ENCODE measurements around the gene SERPINH1.
"Not testable (repeated sequence)": the region's sequence is repeated elsewhere in the genome, so short reads cannot be mapped to it uniquely, and the experiment has no call there.

The SERPINH1 gene

GRCh38 chr11:75578977-75579376, 16.9 kb downstream of the SERPINH1 start:
- DNase-seq = peak; percentile 10 to 40

GRCh38 chr11:75579841-75580240, 17.8 kb downstream of the SERPINH1 start:
- DNase-seq = no peak

GRCh38 chr11:75582506-75582894, 20.4 kb downstream of the SERPINH1 start:
- no peak for DNase-seq

GRCh38 chr11:75582895-75583717, 21.1 kb downstream of the SERPINH1 start:
- peak; percentile 28 to 69 for DNase-seq

- DNase-seq = peak in 1 of 2 experiments; percentile 24
Observed at GRCh38 chr11:75583718-75584658, 21.9 kb downstream of the SERPINH1 start.

GRCh38 chr11:75584659-75585292, 22.7 kb downstream of the SERPINH1 start:
- not testable (repeated sequence) for DNase-seq

- no peak for DNase-seq
Observed at GRCh38 chr11:75585293-75585670, 23.2 kb downstream of the SERPINH1 start.

GRCh38 chr11:75586395-75586794, 24.3 kb downstream of the SERPINH1 start:
- peak in 1 of 2 experiments; percentile 45 for DNase-seq

GRCh38 chr11:75588051-75588481, 26.0 kb downstream of the SERPINH1 start:
- no peak for DNase-seq

- DNase-seq = no peak
Observed at GRCh38 chr11:75589051-75589450, 27.0 kb downstream of the SERPINH1 start.

- no peak for DNase-seq
Observed at GRCh38 chr11:75589933-75590332, 27.9 kb downstream of the SERPINH1 start.

GRCh38 chr11:75591371-75591770, 29.3 kb downstream of the SERPINH1 start:
- peak; percentile 39 to 68 for DNase-seq

- DNase-seq = peak in 1 of 2 experiments; percentile 25
Observed at GRCh38 chr11:75591966-75592365, 29.9 kb downstream of the SERPINH1 start.

- DNase-seq = peak; percentile 55 to 73
Observed at GRCh38 chr11:75592715-75593114, 30.7 kb downstream of the SERPINH1 start.

- peak; percentile 85 to 93 for DNase-seq
Observed at GRCh38 chr11:75593286-75593915, 31.3 kb downstream of the SERPINH1 start.

GRCh38 chr11:75594211-75594610, 32.2 kb downstream of the SERPINH1 start:
- no peak for DNase-seq

GRCh38 chr11:75595429-75595828, 33.4 kb downstream of the SERPINH1 start:
- no peak for DNase-seq

GRCh38 chr11:75596914-75597313, 34.9 kb downstream of the SERPINH1 start:
- DNase-seq = no peak

- DNase-seq = peak; percentile 18 to 67
Observed at GRCh38 chr11:75597636-75598035, 35.6 kb downstream of the SERPINH1 start.

- DNase-seq = no peak
Observed at GRCh38 chr11:75598264-75598663, 36.2 kb downstream of the SERPINH1 start.

GRCh38 chr11:75598900-75599299, 36.8 kb downstream of the SERPINH1 start:
- DNase-seq = peak; percentile 61 to 73

GRCh38 chr11:75600356-75600755, 38.3 kb downstream of the SERPINH1 start:
- DNase-seq = no peak

- no peak for DNase-seq
Observed at GRCh38 chr11:75601494-75601893, 39.4 kb downstream of the SERPINH1 start.
